ENCODE data around the gene TMEM175.
"Not testable (repeated sequence)": the region's sequence is repeated elsewhere in the genome, so short reads cannot be mapped to it uniquely, and the experiment has no call there.

TMEM175 gene

DNA sequence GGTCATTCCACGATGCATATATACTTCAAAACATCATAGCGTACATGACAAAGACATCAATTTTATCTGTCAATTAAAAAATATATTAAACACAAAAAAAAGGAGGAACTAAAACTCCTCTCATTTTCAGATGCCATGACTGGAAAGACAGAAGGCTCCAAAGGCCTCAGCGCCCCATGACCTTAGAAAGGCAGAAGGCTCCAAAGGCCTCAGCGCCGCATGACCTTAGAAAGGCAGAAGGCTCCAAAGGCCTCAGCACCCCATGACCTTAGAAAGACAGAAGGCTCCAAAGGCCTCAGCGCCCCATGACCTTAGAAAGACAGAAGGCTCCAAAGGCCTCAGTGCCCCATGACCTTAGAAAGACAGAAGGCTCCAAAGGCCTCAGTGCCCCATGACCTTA, 13.7 kb upstream of the TMEM175 start:
- not testable (repeated sequence) for DNase-seq

DNA sequence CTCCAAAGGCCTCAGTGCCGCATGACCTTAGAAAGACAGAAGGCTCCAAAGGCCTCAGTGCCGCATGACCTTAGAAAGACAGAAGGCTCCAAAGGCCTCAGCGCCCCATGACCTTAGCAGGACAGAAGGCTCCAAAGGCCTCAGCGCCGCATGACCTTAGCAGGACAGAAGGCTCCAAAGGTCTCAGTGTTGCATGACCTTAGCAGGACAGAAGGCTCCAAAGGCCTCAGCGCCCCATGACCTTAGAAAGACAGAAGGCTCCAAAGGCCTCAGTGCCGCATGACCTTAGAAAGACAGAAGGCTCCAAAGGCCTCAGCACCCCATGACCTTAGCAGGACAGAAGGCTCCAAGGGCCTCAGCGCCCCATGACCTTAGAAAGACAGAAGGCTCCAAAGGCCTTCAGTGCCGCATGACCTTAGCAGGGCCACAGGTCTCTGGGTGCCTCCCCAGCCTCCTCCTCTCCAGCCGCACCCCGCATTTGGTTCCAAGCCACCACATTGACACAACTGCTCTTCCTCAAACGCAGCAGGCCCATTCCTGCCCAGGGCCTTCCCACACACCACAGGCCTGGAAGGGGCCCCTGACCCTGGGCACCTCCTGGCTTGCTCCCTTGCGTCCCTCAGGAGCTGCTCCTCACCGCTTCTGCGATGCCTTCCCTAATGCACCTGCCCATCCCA, 13.1 kb upstream of the TMEM175 start:
- not testable (repeated sequence) for DNase-seq

DNA sequence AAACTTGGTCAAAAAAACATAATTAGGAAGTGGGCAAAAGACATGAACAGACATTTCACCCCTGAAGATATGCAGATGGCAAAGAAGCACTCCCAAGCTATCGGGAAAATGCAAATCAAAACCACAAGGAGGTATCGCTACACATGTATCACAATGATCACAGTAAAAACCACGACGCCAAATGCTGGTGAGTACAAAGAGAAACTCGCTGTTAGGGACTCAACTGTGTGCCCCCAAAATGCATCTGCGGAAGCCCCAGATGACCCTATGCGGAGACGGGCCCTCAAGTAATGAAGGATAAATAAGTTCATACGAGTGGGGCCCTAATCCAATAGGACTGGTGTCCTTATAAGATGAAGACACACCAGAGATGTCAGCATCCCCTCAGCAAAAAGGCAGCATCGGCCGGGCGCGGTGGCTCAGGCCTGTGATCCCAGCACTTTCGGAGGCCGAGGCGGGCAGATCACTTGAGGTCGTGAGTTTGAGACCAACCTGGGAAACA, 10.4 kb upstream of the TMEM175 start:
- no peak for DNase-seq

DNA sequence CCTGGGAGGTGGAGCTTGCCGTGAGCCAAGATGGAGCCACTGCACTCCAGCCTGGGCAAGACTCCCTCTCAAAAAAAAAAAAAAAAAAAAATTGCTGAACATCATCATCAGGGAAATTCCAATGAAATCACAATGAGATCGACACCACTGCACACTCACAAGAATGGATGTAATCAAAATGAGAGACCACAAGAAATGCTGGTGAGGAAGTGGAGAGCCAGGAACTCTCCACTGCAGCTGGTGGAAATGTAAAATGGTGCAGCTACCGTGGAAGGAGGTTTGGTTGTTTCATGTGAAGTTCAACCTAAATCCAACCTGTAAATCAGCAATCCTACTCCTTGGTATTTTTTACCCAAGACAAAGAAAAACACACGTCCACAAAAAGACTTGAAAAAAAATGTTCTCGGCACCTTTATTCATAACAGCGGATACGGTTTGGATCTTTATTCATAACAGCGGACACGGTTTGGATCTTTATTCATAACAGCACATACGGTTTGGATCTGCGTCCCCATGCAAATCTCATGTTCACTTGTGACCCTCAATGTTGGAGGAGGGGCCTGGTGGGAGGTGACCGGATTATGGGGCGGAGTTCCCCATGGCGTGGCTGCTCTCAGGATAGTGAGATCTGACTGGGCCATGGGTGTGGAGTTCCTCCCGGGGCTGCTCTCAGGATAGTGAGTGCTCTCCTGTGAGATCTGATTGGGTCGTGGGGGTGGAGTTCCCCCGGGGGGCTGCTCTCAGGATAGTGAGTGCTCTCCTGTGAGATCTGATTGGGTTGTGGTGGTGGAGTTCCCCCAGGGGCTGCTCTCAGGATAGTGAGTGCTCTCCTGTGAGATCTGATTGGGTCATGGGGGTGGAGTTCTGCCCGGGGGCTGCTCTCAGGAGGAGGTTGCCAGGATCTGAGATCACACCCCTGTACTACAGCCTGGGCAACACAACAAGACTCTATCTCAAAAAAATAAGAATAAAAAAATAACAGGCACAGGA, 7.9 kb upstream of the TMEM175 start:
- DNase-seq = no peak

DNA sequence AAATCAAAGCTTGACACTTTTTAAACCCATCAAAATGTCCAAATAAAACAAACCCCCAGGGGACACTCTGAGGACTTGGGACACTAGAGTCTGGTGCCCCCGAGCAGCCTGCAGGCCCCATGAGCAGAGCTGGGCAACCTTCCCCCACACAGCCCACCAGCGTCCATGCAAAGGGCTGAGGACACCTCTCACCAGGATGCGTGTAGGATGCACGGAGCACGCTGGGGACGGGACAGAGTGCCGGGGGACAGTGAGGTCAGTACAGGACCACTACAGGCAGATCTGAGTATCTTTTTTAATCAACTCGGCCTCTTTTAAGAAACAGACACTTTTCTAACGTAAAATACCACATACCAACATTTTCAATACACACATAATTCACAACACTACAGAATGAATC, 7.1 kb upstream of the TMEM175 start:
- DNase-seq = no peak

DNA sequence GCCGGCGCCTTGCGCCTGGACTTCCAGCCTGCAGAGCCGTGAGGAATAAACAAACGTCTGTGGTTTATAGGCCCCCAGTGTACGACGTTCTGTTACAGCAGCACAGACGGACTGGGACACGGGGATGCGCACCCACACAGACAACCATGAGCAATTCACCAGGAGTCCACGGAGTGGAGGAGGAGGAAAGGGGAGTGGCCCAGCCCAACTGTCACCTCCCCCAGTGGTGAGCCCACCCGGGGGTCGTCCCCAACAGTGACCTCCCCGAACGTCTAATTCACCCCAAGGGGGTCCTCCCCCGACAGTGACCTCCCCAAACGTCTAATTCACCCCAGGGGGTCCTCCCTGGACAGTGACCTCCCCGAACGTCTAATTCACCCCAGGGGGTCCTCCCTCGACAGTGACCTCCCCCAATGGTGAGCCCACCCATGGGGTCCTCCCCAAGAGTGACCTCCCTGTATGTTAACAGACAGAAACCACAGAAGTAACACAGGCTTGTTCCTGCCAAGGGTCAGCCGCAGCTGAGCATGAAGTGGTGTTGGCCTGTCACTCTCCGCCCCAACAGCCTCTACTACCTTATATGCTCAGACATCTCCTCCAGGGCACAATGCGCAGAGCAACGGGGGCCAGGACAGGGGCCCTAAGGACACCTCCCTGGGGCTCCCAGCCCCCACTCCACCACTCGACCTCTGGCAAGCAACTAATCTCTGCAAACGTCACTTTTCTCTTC, 6.3 kb upstream of the TMEM175 start:
- DNase-seq = no peak

DNA sequence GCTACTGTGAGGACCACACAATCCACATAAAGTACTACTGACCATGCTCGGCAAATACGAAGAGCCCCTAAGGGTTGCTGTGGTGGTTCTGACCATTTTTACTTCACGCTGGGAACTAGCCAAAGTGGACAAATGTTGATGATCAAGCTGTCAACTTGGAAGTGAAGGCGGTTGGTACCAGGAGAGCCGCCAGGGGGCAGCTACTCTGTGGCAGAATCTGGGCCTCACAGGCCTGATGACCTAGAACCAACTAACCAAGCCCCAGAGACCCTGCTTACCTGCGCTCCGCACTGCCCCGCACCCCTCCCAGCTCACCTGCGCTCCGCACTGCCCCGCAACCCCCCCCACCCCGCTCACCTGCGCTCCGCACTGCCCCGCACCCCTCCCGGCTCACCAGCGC, 5.7 kb upstream of the TMEM175 start:
- no peak for DNase-seq

DNA sequence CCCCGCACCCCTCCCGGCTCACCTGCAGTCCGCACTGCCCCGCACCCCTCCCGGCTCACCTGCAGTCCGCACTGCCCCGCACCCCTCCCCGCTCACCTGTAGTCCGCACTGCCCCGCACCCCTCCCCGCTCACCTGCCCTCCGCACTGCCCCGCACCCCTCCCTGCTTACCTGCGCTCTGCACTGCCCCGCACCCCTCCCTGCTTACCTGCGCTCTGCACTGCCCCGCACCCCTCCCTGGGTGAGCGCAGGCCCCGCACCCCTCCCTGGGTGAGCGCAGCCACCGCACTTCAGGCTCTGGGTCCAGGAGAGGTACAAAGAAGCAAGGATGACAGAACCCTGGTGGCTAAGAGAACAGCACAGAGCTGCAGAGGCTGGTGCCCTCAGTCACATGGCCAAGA, 4.7 kb upstream of the TMEM175 start:
- not testable (repeated sequence) for DNase-seq

DNA sequence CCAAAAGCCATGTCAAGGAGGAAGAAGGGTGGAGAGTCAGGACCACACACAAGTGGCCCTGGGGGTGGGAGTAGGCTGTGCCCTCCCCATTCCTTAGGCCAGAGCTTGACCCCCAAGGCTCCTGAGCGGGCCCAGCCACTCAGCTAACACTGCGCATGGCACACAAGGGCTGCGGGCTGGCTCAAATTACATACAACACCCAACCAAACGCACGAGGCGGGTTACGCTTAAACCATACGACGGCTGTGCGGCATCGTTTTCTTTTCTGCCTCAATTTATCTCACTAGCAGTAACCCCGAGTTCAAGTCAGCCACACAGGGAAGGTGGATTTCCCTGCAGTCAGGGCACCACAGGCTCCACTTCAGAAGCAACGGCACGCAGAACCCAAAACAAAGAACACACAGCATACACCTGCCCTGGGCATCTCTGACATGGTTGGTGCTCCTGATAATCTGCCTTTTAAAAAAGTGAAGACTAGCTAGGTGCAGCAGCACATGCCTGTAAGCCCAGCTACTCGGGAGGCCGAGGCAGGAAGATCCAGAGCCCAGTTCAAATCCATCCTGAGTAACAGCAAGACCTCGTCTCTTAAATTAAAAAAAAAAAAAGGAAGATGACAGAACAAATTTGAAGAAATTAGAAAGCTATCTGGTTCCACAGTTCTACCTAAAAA, 3.0 kb upstream of the TMEM175 start:
- DNase-seq = no peak

DNA sequence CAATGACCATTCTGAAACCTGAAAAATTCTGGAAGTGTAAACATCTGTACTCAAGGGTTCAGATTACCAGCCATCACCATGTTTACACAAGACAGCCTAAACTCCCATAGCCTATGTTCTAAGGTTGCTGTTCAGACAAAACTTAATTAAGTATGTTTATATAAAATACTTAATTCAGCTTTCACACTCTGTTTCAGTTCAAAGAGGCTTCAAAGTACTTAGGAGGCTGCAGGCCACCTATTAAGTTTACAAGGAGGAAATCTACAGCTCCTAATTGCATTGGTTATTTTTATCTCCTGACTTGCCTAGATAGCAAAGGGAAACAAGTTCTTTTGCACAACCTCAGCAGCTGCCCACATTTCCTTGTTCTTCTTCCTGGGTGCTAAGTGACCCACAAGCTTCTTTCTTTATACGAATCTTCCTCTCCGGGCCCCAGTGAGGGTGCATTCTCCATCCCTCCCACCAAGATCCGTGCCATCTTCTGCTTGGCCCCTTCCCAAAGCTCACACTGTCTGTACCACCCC, 2.2 kb upstream of the TMEM175 start:
- no peak for DNase-seq

DNA sequence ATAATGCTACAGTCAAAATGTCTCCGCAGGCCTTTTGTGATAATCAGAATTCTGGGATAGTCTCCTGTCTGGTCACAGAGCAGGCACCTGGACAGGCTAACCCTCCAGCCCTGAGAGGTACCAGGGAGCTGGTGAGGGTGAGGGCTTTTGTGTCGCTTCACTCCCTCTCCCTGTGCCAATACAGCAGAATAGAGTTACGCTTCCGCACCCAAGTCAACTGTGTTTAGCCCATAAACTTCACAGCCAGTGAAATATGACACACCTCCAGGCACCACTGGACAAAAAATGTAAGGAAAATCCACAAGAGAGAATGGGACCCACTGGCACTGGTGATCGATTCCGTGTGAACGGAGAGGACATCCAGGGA, 1.4 kb upstream of the TMEM175 start:
- DNase-seq = no peak

DNA sequence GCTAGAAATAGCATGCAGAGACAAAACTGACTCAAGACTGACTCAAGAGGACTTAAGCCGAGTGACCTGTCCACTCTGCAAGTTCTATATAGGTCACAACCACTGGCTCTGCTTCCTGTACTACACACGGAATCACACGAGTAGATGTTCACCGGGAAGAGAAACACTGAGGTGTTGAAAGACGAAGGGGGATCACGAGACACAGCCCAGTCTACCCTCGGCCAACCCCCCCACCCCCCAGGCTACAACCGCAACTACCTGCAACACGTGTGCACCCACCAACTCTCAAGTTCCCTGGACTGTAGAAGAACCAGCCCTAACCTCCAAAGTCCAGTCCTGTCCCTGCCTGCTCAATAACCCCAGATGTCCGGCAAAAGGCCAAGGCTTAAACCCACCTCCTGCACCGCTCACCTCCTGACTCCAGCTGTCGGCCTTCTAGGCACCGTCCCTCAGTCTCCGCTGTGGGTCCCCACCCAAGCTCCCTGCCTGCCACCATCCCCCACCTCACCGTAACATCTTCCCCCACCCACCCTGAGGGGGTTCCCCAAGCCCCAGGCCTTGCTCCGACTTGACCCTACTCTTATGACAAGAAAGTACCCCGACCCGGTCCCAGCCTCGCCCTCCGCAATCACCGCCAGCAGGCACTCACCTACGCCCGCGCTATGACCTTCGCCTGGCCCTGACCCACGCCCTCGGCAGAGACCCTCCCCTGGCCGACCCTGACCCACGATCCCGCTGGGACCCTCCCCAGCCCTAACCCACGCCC, 883 bp upstream of the TMEM175 start:
- DNase-seq = no peak

DNA sequence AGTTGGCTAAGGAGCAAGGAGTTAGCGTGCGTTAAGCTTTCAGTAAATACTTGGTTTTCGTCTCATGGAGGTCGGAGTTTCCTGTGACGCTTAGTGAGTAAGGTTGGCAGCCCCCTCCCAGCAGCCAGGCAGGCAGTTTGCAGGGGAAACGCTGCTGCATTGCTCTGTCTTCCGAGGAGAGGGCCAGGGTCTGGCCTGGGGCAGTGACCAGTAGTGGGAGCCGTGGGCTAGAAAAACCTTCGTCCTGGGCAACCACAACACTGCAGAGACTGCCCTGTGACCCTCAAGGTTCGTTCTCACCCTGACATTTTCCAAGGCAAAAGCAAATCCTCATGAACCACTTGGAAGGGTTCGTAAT, 432 bp downstream of the TMEM175 start:
- DNase-seq = no peak

DNA sequence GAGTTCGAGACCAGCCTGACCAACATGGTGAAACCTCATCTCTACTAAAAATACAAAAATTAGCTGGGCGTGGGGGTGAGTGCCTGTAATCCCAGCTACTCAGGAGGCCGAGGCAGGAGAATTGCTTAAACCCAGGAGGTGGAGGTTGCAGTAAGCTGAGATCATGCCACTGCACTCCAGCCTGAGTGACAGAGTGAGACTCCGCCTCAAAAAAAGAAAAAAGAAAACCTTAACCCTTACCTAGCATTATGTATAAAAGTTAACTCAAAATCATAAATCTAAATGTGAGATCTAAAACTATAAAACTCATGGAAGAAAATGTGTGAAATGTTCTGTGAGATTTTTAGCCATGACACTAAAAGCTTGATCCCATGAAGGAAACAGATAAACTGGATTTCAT, 7.2 kb downstream of the TMEM175 start:
- not testable (repeated sequence) for DNase-seq

DNA sequence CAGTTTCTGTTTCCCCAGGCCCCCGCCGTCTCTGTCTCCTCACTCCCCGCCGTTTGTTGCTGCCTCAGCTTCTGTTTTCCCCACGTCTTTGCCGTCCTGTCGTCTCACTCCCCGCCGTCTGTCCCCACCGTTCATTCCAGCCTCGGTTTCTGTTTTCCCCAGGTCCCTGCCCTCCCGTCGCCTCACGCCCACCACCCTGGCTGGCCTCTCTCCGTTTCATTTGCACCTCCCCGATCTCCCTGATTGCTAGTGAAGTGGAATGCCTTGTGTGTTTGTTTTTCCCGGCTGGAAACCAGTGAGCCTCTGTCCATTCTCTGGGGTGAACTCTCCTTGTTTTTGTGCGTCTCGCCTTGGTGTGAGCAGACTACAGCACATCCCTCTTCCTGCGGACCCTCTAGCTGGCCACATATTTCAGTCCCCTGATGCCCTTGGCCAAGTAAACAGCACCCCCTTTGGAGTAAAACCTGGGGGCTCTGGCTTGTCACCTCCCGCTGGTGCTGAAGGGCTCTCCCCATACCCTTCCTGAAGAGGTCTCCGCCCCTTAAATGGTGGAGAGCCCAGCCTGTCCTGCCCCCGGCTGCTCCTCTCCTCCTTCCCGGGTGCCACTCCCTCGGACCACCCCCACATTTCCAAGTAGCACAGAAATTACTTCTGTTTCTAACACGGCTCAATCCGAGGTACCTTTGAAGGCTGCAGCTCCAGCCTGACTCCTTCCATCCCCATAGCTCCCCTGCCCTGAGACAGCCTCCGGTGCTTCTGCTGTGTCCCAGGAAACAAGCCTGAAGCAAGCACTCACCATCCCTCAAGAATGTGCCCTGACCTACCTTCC, 13.2 kb downstream of the TMEM175 start:
- DNase-seq = peak; percentile 0

DNA sequence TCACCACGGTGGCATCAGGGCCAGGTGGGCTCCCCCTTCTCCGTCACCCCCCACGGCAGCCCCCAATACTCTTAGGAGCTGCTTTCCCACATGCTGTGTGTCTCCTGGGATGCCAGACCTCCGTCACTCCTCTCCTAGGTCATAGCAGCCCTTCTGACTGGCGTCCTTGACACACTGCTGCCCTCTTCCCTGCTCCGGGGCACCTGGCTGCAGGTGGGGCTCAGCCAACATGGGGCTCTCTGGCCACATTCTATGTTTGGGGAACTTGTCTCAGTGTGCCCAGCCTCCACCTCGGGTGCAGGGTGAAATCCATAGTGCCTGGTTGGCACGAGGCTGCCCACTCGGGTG, 13.8 kb downstream of the TMEM175 start:
- DNase-seq = no peak

DNA sequence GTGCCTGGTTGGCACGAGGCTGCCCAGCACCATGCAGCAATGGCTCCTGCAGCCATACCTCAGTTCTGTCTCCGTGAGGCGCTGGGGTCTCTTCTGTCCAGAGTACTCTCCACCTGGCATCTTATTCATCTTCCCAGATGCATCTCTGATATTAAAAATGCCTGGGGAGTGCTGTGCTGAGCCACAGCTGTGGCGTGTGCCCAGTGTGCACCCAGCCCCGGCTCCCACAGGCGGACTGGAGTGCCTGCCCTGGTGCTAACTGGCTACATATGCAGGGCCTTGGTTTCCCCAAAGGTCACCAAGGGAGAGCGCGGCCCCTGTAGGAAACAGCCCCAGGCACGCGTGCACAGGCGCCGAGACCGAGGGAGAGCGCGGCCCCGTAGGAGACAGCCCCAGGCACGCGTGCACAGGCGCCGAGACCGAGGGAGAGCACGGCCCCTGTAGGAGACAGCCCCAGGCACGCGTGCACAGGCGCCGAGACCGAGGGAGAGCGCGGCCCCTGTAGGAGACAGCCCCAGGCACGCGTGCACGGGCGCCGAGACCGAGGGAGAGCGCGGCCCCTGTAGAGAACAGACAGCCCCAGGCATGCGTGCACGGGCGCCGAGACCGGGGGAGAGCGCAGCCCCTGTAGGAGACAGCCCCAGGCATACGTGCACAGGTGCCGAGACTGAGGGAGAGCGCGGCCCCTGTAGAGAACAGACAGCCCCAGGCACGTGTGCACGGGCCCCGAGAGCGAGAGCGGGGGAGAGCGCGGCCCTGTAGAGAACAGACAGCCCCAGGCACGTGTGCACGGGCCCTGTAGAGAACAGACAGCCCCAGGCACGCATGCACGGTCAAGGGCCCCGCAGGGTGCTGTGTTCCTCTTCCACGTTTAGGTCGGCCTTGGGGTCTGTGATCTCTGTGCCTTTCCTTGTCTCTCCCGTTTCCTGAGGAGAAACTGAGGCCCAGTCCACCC, 14.5 kb downstream of the TMEM175 start:
- no peak for DNase-seq

DNA sequence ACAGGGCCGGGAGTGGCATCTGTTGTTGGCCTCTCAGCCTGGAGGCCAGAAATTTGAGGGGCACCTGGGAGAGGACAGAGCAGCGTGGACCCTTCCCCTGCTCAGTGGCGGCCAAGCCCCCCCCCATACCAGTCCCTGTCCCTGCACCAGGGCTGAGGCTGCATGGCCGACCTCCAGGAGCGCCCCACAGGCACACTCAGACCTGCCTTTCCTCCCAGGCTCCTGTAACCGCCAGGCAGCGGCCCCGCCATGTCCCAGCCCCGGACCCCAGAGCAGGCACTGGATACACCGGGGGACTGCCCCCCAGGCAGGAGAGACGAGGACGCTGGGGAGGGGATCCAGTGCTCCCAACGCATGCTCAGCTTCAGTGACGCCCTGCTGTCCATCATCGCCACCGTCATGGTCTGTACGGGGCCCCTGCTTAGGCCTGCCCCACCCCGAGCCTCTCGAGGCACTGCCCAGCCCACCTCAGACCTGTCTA, 15.3 kb downstream of the TMEM175 start:
- DNase-seq = no peak

DNA sequence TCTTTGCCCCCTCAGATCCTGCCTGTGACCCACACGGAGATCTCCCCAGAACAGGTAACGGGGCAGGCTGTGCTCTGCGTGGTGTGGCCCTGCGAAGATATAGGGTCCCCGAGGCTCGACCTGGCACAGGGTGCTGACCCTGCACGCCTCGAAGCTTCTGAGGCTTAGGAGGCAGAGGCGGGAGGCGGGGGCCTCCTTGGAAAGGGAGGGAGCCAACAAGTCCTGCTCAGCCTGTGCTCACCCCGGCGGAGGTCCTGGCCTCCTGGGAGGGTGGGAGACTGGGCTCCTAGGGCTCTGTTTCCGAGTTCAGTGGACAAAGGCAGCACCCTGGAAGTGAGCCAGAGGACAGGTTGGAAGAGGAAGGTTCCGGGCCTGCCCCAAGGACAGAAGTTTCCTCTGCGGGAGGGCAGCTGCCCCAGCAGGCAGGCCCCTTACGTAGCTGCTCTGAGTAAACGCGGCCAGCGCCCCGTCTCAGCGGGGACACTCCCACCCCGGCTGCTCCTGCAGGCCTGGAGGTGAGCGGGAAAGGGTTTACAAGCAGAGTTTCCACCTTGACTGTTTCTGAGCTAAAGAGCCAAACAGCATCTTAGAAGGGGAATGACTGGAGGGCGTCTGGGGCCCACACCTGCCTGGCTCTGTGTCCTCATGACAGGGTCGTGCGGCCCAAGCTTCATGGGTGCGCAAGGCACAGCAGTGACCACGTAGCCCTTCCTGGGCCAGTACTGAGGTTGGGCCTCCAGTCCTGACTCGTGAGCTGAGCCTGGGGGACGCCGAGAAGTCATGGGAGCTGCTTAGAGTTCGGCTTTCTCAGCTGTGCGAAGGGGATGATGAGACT, 16.1 kb downstream of the TMEM175 start:
- no peak for DNase-seq

All from NCI-H1417 treated with DMSO at 0.1 percent for 48 hours (cell line).